ENCODE results near the gene ESRRB.

DNA sequence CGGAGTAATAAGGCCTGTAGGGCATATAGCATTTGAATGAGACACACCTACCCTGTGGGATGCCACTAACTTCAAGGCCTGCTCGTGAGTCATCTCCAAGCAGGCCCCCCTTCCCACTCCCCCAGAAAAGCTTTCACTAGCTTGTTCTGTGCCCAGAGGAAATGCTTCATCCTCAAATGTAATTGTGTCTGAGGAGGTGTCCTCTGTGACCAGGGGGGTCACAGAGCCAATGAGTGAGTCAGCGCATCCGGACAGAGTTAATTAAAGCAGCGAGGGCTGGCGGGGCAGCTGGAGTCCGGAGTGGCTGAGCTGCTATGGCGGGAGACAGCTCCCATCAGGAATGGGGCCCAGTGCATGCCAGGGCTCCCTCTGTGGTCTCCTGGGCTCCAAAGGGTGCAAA lies 27.0 kb upstream of the ESRRB start:
- no peak for TF ChIP-seq POLR2A (IDR thresholded peaks at IDR 0.05)
- TF ChIP-seq, protein P1, sequence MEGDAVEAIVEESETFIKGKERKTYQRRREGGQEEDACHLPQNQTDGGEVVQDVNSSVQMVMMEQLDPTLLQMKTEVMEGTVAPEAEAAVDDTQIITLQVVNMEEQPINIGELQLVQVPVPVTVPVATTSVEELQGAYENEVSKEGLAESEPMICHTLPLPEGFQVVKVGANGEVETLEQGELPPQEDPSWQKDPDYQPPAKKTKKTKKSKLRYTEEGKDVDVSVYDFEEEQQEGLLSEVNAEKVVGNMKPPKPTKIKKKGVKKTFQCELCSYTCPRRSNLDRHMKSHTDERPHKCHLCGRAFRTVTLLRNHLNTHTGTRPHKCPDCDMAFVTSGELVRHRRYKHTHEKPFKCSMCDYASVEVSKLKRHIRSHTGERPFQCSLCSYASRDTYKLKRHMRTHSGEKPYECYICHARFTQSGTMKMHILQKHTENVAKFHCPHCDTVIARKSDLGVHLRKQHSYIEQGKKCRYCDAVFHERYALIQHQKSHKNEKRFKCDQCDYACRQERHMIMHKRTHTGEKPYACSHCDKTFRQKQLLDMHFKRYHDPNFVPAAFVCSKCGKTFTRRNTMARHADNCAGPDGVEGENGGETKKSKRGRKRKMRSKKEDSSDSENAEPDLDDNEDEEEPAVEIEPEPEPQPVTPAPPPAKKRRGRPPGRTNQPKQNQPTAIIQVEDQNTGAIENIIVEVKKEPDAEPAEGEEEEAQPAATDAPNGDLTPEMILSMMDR (IDR thresholded peaks at IDR 0.05) = no peak

Measured in Peyer's patch (tissue), 4 donors.